NCI-H2107 (cell line): ENCODE results near the gene PHYHIPL.

ENCODE experiments used
- DNase-seq: peaks from one replicate; lab custom pipeline; 2025; lab: John Stamatoyannopoulos, UW

The PHYHIPL gene

GRCh38 chr10:59257224-59257623 lies 80.8 kb downstream of the PHYHIPL start:
- DNase-seq: no peak

- DNase-seq: no peak
These were observed 82.4 kb downstream of the PHYHIPL start for GRCh38 chr10:59258890-59259289.

GRCh38 chr10:59265141-59265540 lies 88.7 kb downstream of the PHYHIPL start:
- DNase-seq: no peak

- no peak for DNase-seq
These were observed 89.9 kb downstream of the PHYHIPL start for GRCh38 chr10:59266321-59266720.

GRCh38 chr10:59268460-59268859 lies 92.0 kb downstream of the PHYHIPL start:
- DNase-seq: no peak

GRCh38 chr10:59269651-59270050 lies 93.2 kb downstream of the PHYHIPL start:
- no peak for DNase-seq

GRCh38 chr10:59270492-59270891 lies 94.0 kb downstream of the PHYHIPL start:
- no peak for DNase-seq

GRCh38 chr10:59271160-59271559 lies 94.7 kb downstream of the PHYHIPL start:
- no peak for DNase-seq

GRCh38 chr10:59272061-59272460 lies 95.6 kb downstream of the PHYHIPL start:
- no peak for DNase-seq

- DNase-seq: no peak
These were observed 97.0 kb downstream of the PHYHIPL start for GRCh38 chr10:59273445-59273844.

- no peak for DNase-seq
These were observed 99.7 kb downstream of the PHYHIPL start for GRCh38 chr10:59276133-59276532.

- no peak for DNase-seq
These were observed 100.5 kb downstream of the PHYHIPL start for GRCh38 chr10:59276919-59277318.

- DNase-seq: no peak
These were observed 103.0 kb downstream of the PHYHIPL start for GRCh38 chr10:59279476-59279875.

- DNase-seq: no peak
These were observed 103.6 kb downstream of the PHYHIPL start for GRCh38 chr10:59279991-59280505.

GRCh38 chr10:59281861-59282260 lies 105.4 kb downstream of the PHYHIPL start:
- no peak for DNase-seq

GRCh38 chr10:59283456-59284091 lies 107.1 kb downstream of the PHYHIPL start:
- DNase-seq: no peak

GRCh38 chr10:59284118-59284975 lies 107.9 kb downstream of the PHYHIPL start:
- DNase-seq: no peak

- no peak for DNase-seq
These were observed 108.6 kb downstream of the PHYHIPL start for GRCh38 chr10:59285073-59285472.

- no peak for DNase-seq
These were observed 109.4 kb downstream of the PHYHIPL start for GRCh38 chr10:59285848-59286247.

- DNase-seq: no peak
These were observed 111.3 kb downstream of the PHYHIPL start for GRCh38 chr10:59287587-59288255.

GRCh38 chr10:59289853-59290252 lies 113.4 kb downstream of the PHYHIPL start:
- DNase-seq: no peak

- no peak for DNase-seq
These were observed 114.0 kb downstream of the PHYHIPL start for GRCh38 chr10:59290448-59290847.
